Gastrocnemius medialis (tissue), 4 donors: ENCODE results near the gene LINGO3. TPM values are rescaled to one million over a fixed set of nuclear protein-coding genes. Genes with fewer than 3 reads are reported as not detected.

ENCODE experiments used
- ATAC-seq, 2 donors: fragments of 150-250 bp; one replicate each; pipeline ENCODE4 v1.9.1; 2016
- DNase-seq, 2 donors: peaks; one replicate each; pipeline ENCODE4 v3.0.0-alpha.2; 2019
- H3K27ac ChIP-seq, 4 donors: fragments of 200-600 bp; sonication (generic); 1 replicate in 1 of 4; 2 replicates in 3 of 4; pipeline ENCODE4 v1.5.1; 2016 to 2018; ENCODE audit warnings: mild to moderate bottlenecking in 2 of 4, moderate library complexity in 1 of 4
- H3K27me3 ChIP-seq, 3 donors: fragments of 200-600 bp; sonication (generic) in 2 of 3; 1 replicate in 1 of 3; 2 replicates in 2 of 3; pipeline versions ENCODE4 v1.5.1 to v1.6.0; 2016 to 2019; ENCODE audit warnings: mild to moderate bottlenecking in 1 of 3, moderate library complexity in 1 of 3
- H3K36me3 ChIP-seq, 2 donors: fragments of 200-600 bp; sonication (generic) in 1 of 2; one replicate each; pipeline ENCODE4 v1.5.1; 2017 to 2018
- H3K4me1 ChIP-seq, 2 donors: fragments of 200-600 bp; sonication (generic) in 1 of 2; one replicate each; pipeline ENCODE4 v1.5.1; 2016 to 2017; ENCODE audit warnings: mild to moderate bottlenecking in 2 of 2
- H3K4me3 ChIP-seq, 4 donors: fragments of 200-600 bp; sonication (generic) in 3 of 4; 1 replicate in 1 of 4; 2 replicates in 3 of 4; pipeline ENCODE4 v1.5.1; 2016 to 2019; ENCODE audit warnings: mild to moderate bottlenecking in 2 of 4
- H3K9me3 ChIP-seq, 3 donors: fragments of 200-600 bp; sonication (generic) in 2 of 3; 1 replicate in 1 of 3; 2 replicates in 2 of 3; pipeline ENCODE4 v1.5.1; 2016 to 2019
- CTCF ChIP-seq, 5 experiments: fragments of 450-650 bp in 3 of 5; fragments of 200-600 bp in 2 of 5; sonication (generic) in 2 of 5; IDR thresholded peaks in 4 of 5; conservative IDR thresholded peaks in 1 of 5; 1 replicate in 4 of 5; 2 replicates in 1 of 5; pipeline ENCODE4 v1.5.1; 2016 to 2019; ENCODE audit warnings: antibody characterized with exemption in 5 of 5, mild to moderate bottlenecking in 3 of 5, moderate library complexity in 3 of 5
- POLR2A ChIP-seq, 2 donors: fragments of 450-650 bp; IDR thresholded peaks; one replicate each; pipeline ENCODE4 v1.6.1; 2017; ENCODE audit warnings: antibody characterized with exemption in 2 of 2, mild to moderate bottlenecking in 2 of 2, moderate library complexity in 2 of 2
- in situ Hi-C, 4 donors: fragments of 200-750 bp; cut with MboI; loops; one replicate each; pipeline versions ENCODE4 v1.15.0 to v1.8.0; 2017; ENCODE audit warnings: low sequenced_read_pairs in 4 of 4
- intact Hi-C: fragments of 100-400 bp; cut with DNase I; formaldehyde crosslinking; loops from one replicate; pipeline ENCODE4 v1.15.1; 2023; ENCODE audit warnings: low total_unique reads
- total RNA-seq, 4 donors: library from RNA; depleted of rRNA; stranded (reverse); fragments of >200 nt; gene quantifications; one replicate each; pipeline versions ENCODE4 v1.1.0 to v1.2.3, GENCODE V29; 2016

The LINGO3 gene
- total RNA-seq, 4 donors from 2014 or later: not detected

- H3K36me3 ChIP-seq: no peaks in the 10 kb centered on the region
- in situ Hi-C loops: no loop called here
- H3K4me1 ChIP-seq: peaks cover 0 to 4% of the 10 kb centered on the region in 2 donors
- intact Hi-C loops: no loop called here
- DNase-seq (no peak), ATAC-seq (no peak)
- peaks cover 22 to 33% (median 28%) of the 10 kb centered on the region in 3 donors for H3K27me3 ChIP-seq
- H3K9me3 ChIP-seq: no peaks in the 10 kb centered on the region
- H3K27ac ChIP-seq: no peak overlapping the region
- H3K4me3 ChIP-seq: no peak overlapping the region
- TF ChIP-seq POLR2A (IDR thresholded peaks at IDR 0.05) (no peak), CTCF (IDR thresholded peaks at IDR 0.05 in 4 of 5, conservative IDR thresholded peaks at IDR 0.05 in 1 of 5) (no peak)
Measured at GRCh38 chr19:2311093-2311492, 3.1 kb upstream of the LINGO3 start.

- TF ChIP-seq CTCF (IDR thresholded peaks at IDR 0.05 in 4 of 5, conservative IDR thresholded peaks at IDR 0.05 in 1 of 5) (no peak), POLR2A (IDR thresholded peaks at IDR 0.05) (no peak)
- peaks cover 22 to 33% (median 28%) of the 10 kb centered on the region in 3 donors for H3K27me3 ChIP-seq
- peaks cover 0 to 4% of the 10 kb centered on the region in 2 donors for H3K4me1 ChIP-seq
- H3K36me3 ChIP-seq: no peaks in the 10 kb centered on the region
- H3K9me3 ChIP-seq: no peaks in the 10 kb centered on the region
- no peak overlapping the region for H3K4me3 ChIP-seq
- ATAC-seq: no peak
- in situ Hi-C loops (no loop called here), intact Hi-C loops (no loop called here)
- DNase-seq: no peak
- no peak overlapping the region for H3K27ac ChIP-seq
Measured at GRCh38 chr19:2309734-2310362, 1.9 kb upstream of the LINGO3 start.

GRCh38 chr19:2307518-2308012 lies 389 bp downstream of the LINGO3 start:
- ATAC-seq (no peak), DNase-seq (no peak)
- in situ Hi-C loops (no loop called here), intact Hi-C loops (no loop called here)
- H3K4me1 ChIP-seq: peaks cover 0 to 4% of the 10 kb centered on the region in 2 donors
- H3K36me3 ChIP-seq: no peaks in the 10 kb centered on the region
- peaks cover 22 to 27% (median 23%) of the 10 kb centered on the region in 3 donors for H3K27me3 ChIP-seq
- H3K27ac ChIP-seq: no peak overlapping the region
- H3K4me3 ChIP-seq: no peak overlapping the region
- H3K9me3 ChIP-seq: no peaks in the 10 kb centered on the region
- TF ChIP-seq POLR2A (IDR thresholded peaks at IDR 0.05) (no peak), CTCF (IDR thresholded peaks at IDR 0.05 in 4 of 5, conservative IDR thresholded peaks at IDR 0.05 in 1 of 5) (no peak)

- DNase-seq (no peak), ATAC-seq (no peak)
- no peaks in the 10 kb centered on the region for H3K36me3 ChIP-seq
- intact Hi-C loops (no loop called here), in situ Hi-C loops (no loop called here)
- no peak overlapping the region for H3K27ac ChIP-seq
- H3K27me3 ChIP-seq: peaks cover 20 to 25% (median 23%) of the 10 kb centered on the region in 3 donors
- H3K4me3 ChIP-seq: no peak overlapping the region
- no peaks in the 10 kb centered on the region for H3K9me3 ChIP-seq
- no peak for TF ChIP-seq CTCF (IDR thresholded peaks at IDR 0.05 in 4 of 5, conservative IDR thresholded peaks at IDR 0.05 in 1 of 5)
- TF ChIP-seq POLR2A (IDR thresholded peaks at IDR 0.05): no peak
- H3K4me1 ChIP-seq: peaks cover 3 to 4% of the 10 kb centered on the region in 2 donors
Measured at GRCh38 chr19:2306971-2307370, 983 bp downstream of the LINGO3 start.
